ENCODE measurements around the gene SAP25. TPM values are rescaled to one million over a fixed set of nuclear protein-coding genes. Genes with fewer than 3 reads are reported as not detected.

SAP25 gene
- total RNA-seq, 1 experiment from 2014 or later = 3.0 TPM

DNA sequence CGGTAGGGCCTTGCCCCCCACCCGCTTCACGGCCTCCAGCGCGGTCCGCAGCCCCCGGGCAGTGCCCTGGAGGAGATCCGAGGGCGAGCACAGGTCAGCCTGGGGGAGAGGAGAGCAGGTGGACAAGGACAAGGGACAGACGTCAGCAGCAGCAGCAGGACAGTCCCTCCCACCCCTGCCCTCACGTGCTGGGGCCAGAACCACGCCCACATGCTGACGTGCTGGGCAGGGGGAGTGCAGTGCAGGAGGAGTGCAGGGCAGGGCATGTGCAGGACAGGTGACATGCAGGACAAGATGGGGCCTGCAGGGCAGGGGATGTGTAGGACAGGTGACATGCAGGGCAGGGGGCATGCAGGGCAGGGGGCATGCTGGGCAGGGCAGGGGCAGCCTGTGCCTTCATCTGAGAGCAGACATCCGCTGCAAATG, 1.5 kb upstream of the SAP25 start:
- ChIA-PET CTCF (no interaction called here), POLR2A (no interaction called here)
- Histone ChIP-seq H3K36me3 (ENCODE audit: control insufficient read depth, insufficient read depth, low read length) (no peaks in the 10 kb centered on the region), H3K4me3 (ENCODE audit: low read depth in 2 of 2, low read length in 2 of 2) (no peak overlapping the region), H3K27me3 (ENCODE audit: control insufficient read depth, insufficient read depth, low read length) (no peaks in the 10 kb centered on the region), H3K4me1 (ENCODE audit: control insufficient read depth, insufficient read depth, low read length) (peaks cover 20% of the 10 kb centered on the region), H3K9me3 (ENCODE audit: control insufficient read depth, insufficient read depth, low read depth, low read length) (no peaks in the 10 kb centered on the region), H3K27ac (ENCODE audit: low read length) (no peak overlapping the region)
- in situ Hi-C loops (cut with HindIII; ENCODE audit: low pct_unique_long_range_greater_than_20kb, low sequenced_read_pairs) (no loop called here), intact Hi-C loops (cut with micrococcal nuclease; ENCODE audit: unreplicated experiment) (no loop called here)
- TF ChIP-seq TCF7L2 (IDR thresholded peaks at IDR 0.05; ENCODE audit: low read depth, low read length) (no peak), REST (IDR thresholded peaks at IDR 0.05; ENCODE audit: insufficient read depth in 1 of 2, low read depth in 2 of 2, low read length in 1 of 2) (no peak), SIN3A (IDR thresholded peaks at IDR 0.05; ENCODE audit: borderline replicate concordance, insufficient read depth, low read depth, low read length) (no peak), POLR2AphosphoS5 (IDR thresholded peaks at IDR 0.05; ENCODE audit: low read depth, low read length) (no peak)
- TF ChIP-seq, protein P1, sequence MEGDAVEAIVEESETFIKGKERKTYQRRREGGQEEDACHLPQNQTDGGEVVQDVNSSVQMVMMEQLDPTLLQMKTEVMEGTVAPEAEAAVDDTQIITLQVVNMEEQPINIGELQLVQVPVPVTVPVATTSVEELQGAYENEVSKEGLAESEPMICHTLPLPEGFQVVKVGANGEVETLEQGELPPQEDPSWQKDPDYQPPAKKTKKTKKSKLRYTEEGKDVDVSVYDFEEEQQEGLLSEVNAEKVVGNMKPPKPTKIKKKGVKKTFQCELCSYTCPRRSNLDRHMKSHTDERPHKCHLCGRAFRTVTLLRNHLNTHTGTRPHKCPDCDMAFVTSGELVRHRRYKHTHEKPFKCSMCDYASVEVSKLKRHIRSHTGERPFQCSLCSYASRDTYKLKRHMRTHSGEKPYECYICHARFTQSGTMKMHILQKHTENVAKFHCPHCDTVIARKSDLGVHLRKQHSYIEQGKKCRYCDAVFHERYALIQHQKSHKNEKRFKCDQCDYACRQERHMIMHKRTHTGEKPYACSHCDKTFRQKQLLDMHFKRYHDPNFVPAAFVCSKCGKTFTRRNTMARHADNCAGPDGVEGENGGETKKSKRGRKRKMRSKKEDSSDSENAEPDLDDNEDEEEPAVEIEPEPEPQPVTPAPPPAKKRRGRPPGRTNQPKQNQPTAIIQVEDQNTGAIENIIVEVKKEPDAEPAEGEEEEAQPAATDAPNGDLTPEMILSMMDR (IDR thresholded peaks at IDR 0.05) = no peak
- no TSS peak for BruUV-seq (replicated peaks)
- ATAC-seq (peak; percentile 4; the same call in 1 of the 2 replicates), DNase-seq (ENCODE audit: low read depth, low spot score) (no peak)

DNA sequence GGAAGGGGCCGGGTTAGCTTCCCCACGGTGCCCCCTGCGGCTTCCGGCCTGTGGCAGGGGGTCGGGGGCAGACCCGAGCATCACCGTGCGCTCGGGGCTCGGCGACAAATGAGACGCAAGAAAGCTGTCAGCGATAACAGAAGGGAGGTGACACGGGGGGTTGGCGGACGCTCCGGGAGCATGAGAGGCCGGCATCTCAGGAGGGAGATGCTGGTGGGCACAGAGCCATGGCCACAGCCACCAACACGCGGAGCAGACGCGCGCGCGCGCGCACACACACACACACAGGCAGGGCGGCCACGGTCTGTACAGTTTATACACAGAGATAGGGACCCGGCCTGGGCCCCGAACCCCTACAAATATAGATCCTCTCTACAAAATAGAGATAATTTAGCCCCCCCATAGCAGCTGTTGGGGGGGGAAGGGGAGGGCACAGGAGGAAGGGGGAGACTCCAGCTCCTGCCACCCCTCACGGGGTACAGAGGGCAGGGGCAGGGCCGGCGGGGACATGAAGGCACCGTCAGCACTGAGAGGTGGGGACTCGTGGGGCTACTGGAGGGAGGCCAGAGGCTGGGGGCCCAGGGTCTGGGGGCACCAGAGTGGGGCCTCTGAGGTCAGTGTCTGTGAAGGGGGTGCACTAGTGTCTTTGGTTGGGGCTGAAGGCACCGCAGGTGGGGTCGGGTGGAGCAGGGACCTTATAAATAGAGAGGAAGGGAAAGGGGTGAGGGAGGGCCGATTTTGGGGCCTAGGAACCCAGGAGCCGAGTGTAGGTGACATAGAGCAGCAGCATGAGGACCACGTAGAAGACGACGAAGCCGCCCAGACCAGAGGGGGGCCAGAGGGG, 884 bp upstream of the SAP25 start:
- no peak overlapping the region for H3K4me3 ChIP-seq (ENCODE audit: low read depth in 2 of 2, low read length in 2 of 2)
- no peak for TF ChIP-seq TCF7L2 (IDR thresholded peaks at IDR 0.05; ENCODE audit: low read depth, low read length)
- H3K9me3 ChIP-seq (ENCODE audit: control insufficient read depth, insufficient read depth, low read depth, low read length) = no peaks in the 10 kb centered on the region
- peaks cover 20% of the 10 kb centered on the region for H3K4me1 ChIP-seq (ENCODE audit: control insufficient read depth, insufficient read depth, low read length)
- intact Hi-C loops (cut with micrococcal nuclease; ENCODE audit: unreplicated experiment) = no loop called here
- H3K27ac ChIP-seq (ENCODE audit: low read length) = no peak overlapping the region
- in situ Hi-C loops (cut with HindIII; ENCODE audit: low pct_unique_long_range_greater_than_20kb, low sequenced_read_pairs) = no loop called here
- ATAC-seq = no peak
- ChIA-PET CTCF (no interaction called here), POLR2A (no interaction called here)
- DNase-seq (ENCODE audit: low read depth, low spot score) = no peak
- H3K27me3 ChIP-seq (ENCODE audit: control insufficient read depth, insufficient read depth, low read length) = no peaks in the 10 kb centered on the region
- no TSS peak for BruUV-seq (replicated peaks)
- no peaks in the 10 kb centered on the region for H3K36me3 ChIP-seq (ENCODE audit: control insufficient read depth, insufficient read depth, low read length)

Data from Panc1 (cell line).